ENCODE data around the gene SIK1. TPM values are rescaled to one million over a fixed set of nuclear protein-coding genes. Genes with fewer than 3 reads are reported as not detected.
"Not testable (repeated sequence)": the region's sequence is repeated elsewhere in the genome, so short reads cannot be mapped to it uniquely, and the experiment has no call there.

Gene SIK1
- total RNA-seq, 1 experiment from 2014 or later, result 5.7 TPM

GRCh38 chr21:43454176-43454575 lies 27.2 kb upstream of the SIK1 start:
- not testable (repeated sequence) for H3K36me3 Mint-ChIP-seq (ENCODE audit: insufficient read depth in 1 of 3, low read depth in 3 of 3); H3K4me1 Mint-ChIP-seq; H3K27me3 Mint-ChIP-seq (ENCODE audit: low read depth); H3K23ac ChIP-seq (ENCODE audit: insufficient read length, low read depth, low read length); H2BK5ac ChIP-seq (ENCODE audit: insufficient read length, low read length); H3K79me1 ChIP-seq (ENCODE audit: insufficient read depth, low read depth, low read length, poor library complexity, severe bottlenecking); H3K9me3 ChIP-seq (ENCODE audit: control insufficient read depth, low read depth, low read length); H3K4me3 Mint-ChIP-seq; H2BK20ac ChIP-seq (ENCODE audit: low read depth, low read length, poor library complexity, severe bottlenecking); H4K5ac ChIP-seq (ENCODE audit: insufficient read length, low read depth, low read length); H3K9ac ChIP-seq (ENCODE audit: extremely low read depth, insufficient read length, low read length); H2BK15ac ChIP-seq (ENCODE audit: low read depth, low read length); H3K4me1 ChIP-seq (ENCODE audit: insufficient read depth, low read length); H3K4ac ChIP-seq (ENCODE audit: low read depth, low read length); H3T11ph ChIP-seq (ENCODE audit: low read length); H3K23me2 ChIP-seq (ENCODE audit: insufficient read length, low read depth, low read length, poor library complexity, severe bottlenecking); H4K20me1 ChIP-seq (ENCODE audit: control insufficient read depth, insufficient read depth, insufficient read length); H3K27ac ChIP-seq (ENCODE audit: insufficient read length, low read depth, low read length); H3K9me3 Mint-ChIP-seq; H3K56ac ChIP-seq (ENCODE audit: insufficient read length, low read depth, low read length); H3K27ac Mint-ChIP-seq; H3K4me2 ChIP-seq (ENCODE audit: insufficient read depth, insufficient read length, low read length); H2AK5ac ChIP-seq (ENCODE audit: insufficient read length, low read length); DNase-seq; H3K79me2 ChIP-seq (ENCODE audit: insufficient read depth, low read length); H3K27me3 ChIP-seq (ENCODE audit: insufficient read depth, low read length); H2BK12ac ChIP-seq (ENCODE audit: insufficient read length, low read depth, low read length); H3K18ac ChIP-seq (ENCODE audit: insufficient read length, low read depth, low read length); H4K91ac ChIP-seq (ENCODE audit: insufficient read length, low read depth, low read length); H4K8ac ChIP-seq (replicated peaks; ENCODE audit: insufficient read length, low read depth, low read length); H2AFZ ChIP-seq (ENCODE audit: low read length); H3K14ac ChIP-seq (ENCODE audit: insufficient read depth, low read length); H2BK120ac ChIP-seq (ENCODE audit: low read depth, low read length, poor library complexity, severe bottlenecking)
- WGBS (ENCODE audit: extremely low coverage, insufficient read length, low lambda C conversion rate), result no CpG with 5 or more reads among the region's 5 CpGs

GRCh38 chr21:43451850-43452249 lies 24.9 kb upstream of the SIK1 start:
- DNase-seq, result not testable (repeated sequence)

More at GRCh38 chr21:43451850-43452249, 24.9 kb upstream of the SIK1 start:
- not testable (repeated sequence) for H3K14ac ChIP-seq (ENCODE audit: insufficient read depth, low read length); H4K91ac ChIP-seq (ENCODE audit: insufficient read length, low read depth, low read length); H3K79me2 ChIP-seq (ENCODE audit: insufficient read depth, low read length); H2BK20ac ChIP-seq (ENCODE audit: low read depth, low read length, poor library complexity, severe bottlenecking); H3K9ac ChIP-seq (ENCODE audit: extremely low read depth, insufficient read length, low read length); H3K36me3 Mint-ChIP-seq (ENCODE audit: insufficient read depth in 1 of 3, low read depth in 3 of 3); H3K27me3 ChIP-seq (ENCODE audit: insufficient read depth, low read length); H3K27ac Mint-ChIP-seq; H3T11ph ChIP-seq (ENCODE audit: low read length); H3K23me2 ChIP-seq (ENCODE audit: insufficient read length, low read depth, low read length, poor library complexity, severe bottlenecking); H3K4me1 Mint-ChIP-seq; H2BK5ac ChIP-seq (ENCODE audit: insufficient read length, low read length); H4K20me1 ChIP-seq (ENCODE audit: control insufficient read depth, insufficient read depth, insufficient read length); H2AFZ ChIP-seq (ENCODE audit: low read length); H4K5ac ChIP-seq (ENCODE audit: insufficient read length, low read depth, low read length); H4K8ac ChIP-seq (replicated peaks; ENCODE audit: insufficient read length, low read depth, low read length); H3K18ac ChIP-seq (ENCODE audit: insufficient read length, low read depth, low read length); H2AK5ac ChIP-seq (ENCODE audit: insufficient read length, low read length); H3K27ac ChIP-seq (ENCODE audit: insufficient read length, low read depth, low read length); H3K27me3 Mint-ChIP-seq (ENCODE audit: low read depth); H3K79me1 ChIP-seq (ENCODE audit: insufficient read depth, low read depth, low read length, poor library complexity, severe bottlenecking); H2BK12ac ChIP-seq (ENCODE audit: insufficient read length, low read depth, low read length); H3K4me2 ChIP-seq (ENCODE audit: insufficient read depth, insufficient read length, low read length); H3K4me1 ChIP-seq (ENCODE audit: insufficient read depth, low read length); H3K4ac ChIP-seq (ENCODE audit: low read depth, low read length); H2BK15ac ChIP-seq (ENCODE audit: low read depth, low read length); H3K9me3 Mint-ChIP-seq; H3K56ac ChIP-seq (ENCODE audit: insufficient read length, low read depth, low read length); H3K23ac ChIP-seq (ENCODE audit: insufficient read length, low read depth, low read length); H3K9me3 ChIP-seq (ENCODE audit: control insufficient read depth, low read depth, low read length); H2BK120ac ChIP-seq (ENCODE audit: low read depth, low read length, poor library complexity, severe bottlenecking); H3K4me3 Mint-ChIP-seq
- no CpG with 5 or more reads among the region's 17 CpGs for WGBS (ENCODE audit: extremely low coverage, insufficient read length, low lambda C conversion rate)

Data from H9 (cell line).